Activated CD8-positive, alpha-beta T cell treated with anti-CD3 and anti-CD28 coated beads for 36 hours (primary cell): ENCODE data around the gene MFSD2A. TPM values are rescaled to one million over a fixed set of nuclear protein-coding genes. Genes with fewer than 3 reads are reported as not detected.
A peak's percentile ranks its signal among the peaks of the same experiment; 100 is the strongest.

Experiments used
- ATAC-seq: fragments of 200-7000 bp; cut with Tn5 transposase; one replicate; pipeline ENCODE4 v1.10.0; 2021; ENCODE audit warnings: mild to moderate bottlenecking, moderate library complexity
- CTCF ChIA-PET: fragments of 350-600 bp; sonication (Branson Sonifier 250); formaldehyde crosslinking; loops from one replicate; lab custom pipeline; 2021; ENCODE audit warnings: antibody characterized with exemption; lab: Charles Lee
- POLR2A ChIA-PET: fragments of 350-600 bp; sonication (Branson Sonifier 250); formaldehyde crosslinking; loops from one replicate; lab custom pipeline; 2021; ENCODE audit warnings: antibody characterized with exemption; lab: Charles Lee
- DNase-seq: peaks from one replicate; pipeline ENCODE4 v3.0.0-alpha.2; 2020
- H3K27ac Mint-ChIP-seq: one replicate; pipeline ENCODE4 v1.8.0; 2021; ENCODE audit warnings: mild to moderate bottlenecking, mixed read lengths
- H3K27me3 Mint-ChIP-seq: one replicate; pipeline ENCODE4 v1.8.0; 2021; ENCODE audit warnings: mixed read lengths
- H3K36me3 Mint-ChIP-seq: one replicate; pipeline ENCODE4 v1.8.0; 2021; ENCODE audit warnings: low read depth, mixed read lengths
- H3K4me1 Mint-ChIP-seq: one replicate; pipeline ENCODE4 v1.8.0; 2021; ENCODE audit warnings: low read depth, mixed read lengths
- H3K4me3 Mint-ChIP-seq: one replicate; pipeline ENCODE4 v1.8.0; 2021; ENCODE audit warnings: mild to moderate bottlenecking, moderate library complexity, mixed read lengths
- H3K9me3 Mint-ChIP-seq: one replicate; pipeline ENCODE4 v1.8.0; 2021; ENCODE audit warnings: mixed read lengths
- intact Hi-C: fragments of 100-400 bp; cut with micrococcal nuclease; formaldehyde crosslinking; loops from one replicate; pipeline ENCODE4 v1.10.0; 2022
- total RNA-seq, 2 experiments: library from RNA; stranded (reverse); gene quantifications; one replicate each; pipeline ENCODE4 v1.2.3, GENCODE V29; 2021
- TF ChIP-seq, protein P1 (sequence below): fragments of 200-600 bp; IDR thresholded peaks from one replicate; pipeline ENCODE4 v1.8.0; 2022; ENCODE audit warnings: antibody characterized with exemption, mild to moderate bottlenecking

Gene MFSD2A
- total RNA-seq, 2 experiments from 2014 or later = 15.0 to 19.3 TPM

GRCh38 chr1:39957299-39958015 is 2.5 kb downstream of the MFSD2A start:
- DNase-seq (no peak), ATAC-seq (no peak)
- ChIA-PET CTCF (interaction anchor here (2.3 to 3.3 kb wide), 2 partner anchors 15 to 38 kb away, joined by 14 to 25 read pairs; no protein-coding TSS in a partner anchor), POLR2A (interaction anchor here (1.8 to 2.3 kb wide), 2 partner anchors 12 to 14 kb away, joined by 5 to 11 read pairs; no protein-coding TSS in a partner anchor)
- no peak overlapping the region for H3K27ac Mint-ChIP-seq
- TF ChIP-seq, protein P1, sequence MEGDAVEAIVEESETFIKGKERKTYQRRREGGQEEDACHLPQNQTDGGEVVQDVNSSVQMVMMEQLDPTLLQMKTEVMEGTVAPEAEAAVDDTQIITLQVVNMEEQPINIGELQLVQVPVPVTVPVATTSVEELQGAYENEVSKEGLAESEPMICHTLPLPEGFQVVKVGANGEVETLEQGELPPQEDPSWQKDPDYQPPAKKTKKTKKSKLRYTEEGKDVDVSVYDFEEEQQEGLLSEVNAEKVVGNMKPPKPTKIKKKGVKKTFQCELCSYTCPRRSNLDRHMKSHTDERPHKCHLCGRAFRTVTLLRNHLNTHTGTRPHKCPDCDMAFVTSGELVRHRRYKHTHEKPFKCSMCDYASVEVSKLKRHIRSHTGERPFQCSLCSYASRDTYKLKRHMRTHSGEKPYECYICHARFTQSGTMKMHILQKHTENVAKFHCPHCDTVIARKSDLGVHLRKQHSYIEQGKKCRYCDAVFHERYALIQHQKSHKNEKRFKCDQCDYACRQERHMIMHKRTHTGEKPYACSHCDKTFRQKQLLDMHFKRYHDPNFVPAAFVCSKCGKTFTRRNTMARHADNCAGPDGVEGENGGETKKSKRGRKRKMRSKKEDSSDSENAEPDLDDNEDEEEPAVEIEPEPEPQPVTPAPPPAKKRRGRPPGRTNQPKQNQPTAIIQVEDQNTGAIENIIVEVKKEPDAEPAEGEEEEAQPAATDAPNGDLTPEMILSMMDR = no peak
- intact Hi-C loops = no loop called here
- H3K4me3 Mint-ChIP-seq = peak overlapping the region; percentile 92
- no peaks in the 10 kb centered on the region for H3K9me3 Mint-ChIP-seq
- H3K36me3 Mint-ChIP-seq = peaks cover 54% of the 10 kb centered on the region
- H3K27me3 Mint-ChIP-seq = no peaks in the 10 kb centered on the region
- H3K4me1 Mint-ChIP-seq = peaks cover 37% of the 10 kb centered on the region

GRCh38 chr1:39958403-39959200 is 3.7 kb downstream of the MFSD2A start:
- no peak overlapping the region for H3K4me3 Mint-ChIP-seq
- no peak for ATAC-seq
- no peak for DNase-seq
- no peaks in the 10 kb centered on the region for H3K9me3 Mint-ChIP-seq
- peaks cover 65% of the 10 kb centered on the region for H3K36me3 Mint-ChIP-seq
- H3K4me1 Mint-ChIP-seq = peaks cover 37% of the 10 kb centered on the region
- H3K27me3 Mint-ChIP-seq = no peaks in the 10 kb centered on the region
- TF ChIP-seq, protein P1 = no peak
- intact Hi-C loops = no loop called here
- H3K27ac Mint-ChIP-seq = no peak overlapping the region
- ChIA-PET POLR2A (interaction anchor here (1.8 kb wide), 1 partner anchor 11 kb away, joined by 5 read pairs; no protein-coding TSS in a partner anchor), CTCF (interaction anchor here (0.6 to 3.3 kb wide), 4 partner anchors 14 to 43 kb away, joined by 3 to 25 read pairs (median 10); no protein-coding TSS in a partner anchor)

- H3K9me3 Mint-ChIP-seq = no peaks in the 10 kb centered on the region
- H3K4me1 Mint-ChIP-seq = peaks cover 32% of the 10 kb centered on the region
- no peak overlapping the region for H3K27ac Mint-ChIP-seq
- intact Hi-C loops = no loop called here
- DNase-seq (peak; percentile 16), ATAC-seq (no peak)
- TF ChIP-seq, protein P1 = no peak
- H3K4me3 Mint-ChIP-seq = peak overlapping the region; percentile 44
- H3K27me3 Mint-ChIP-seq = no peaks in the 10 kb centered on the region
- H3K36me3 Mint-ChIP-seq = peaks cover 68% of the 10 kb centered on the region
- ChIA-PET POLR2A (interaction anchor here (1.3 to 1.5 kb wide), 2 partner anchors 9 to 19 kb away, joined by 3 to 4 read pairs; no protein-coding TSS in a partner anchor), CTCF (interaction anchor here (0.6 to 1.9 kb wide), 5 partner anchors 9 to 44 kb away, joined by 3 to 7 read pairs (median 5); no protein-coding TSS in a partner anchor)
These were observed 4.8 kb downstream of the MFSD2A start for GRCh38 chr1:39959651-39960333.

- Mint-ChIP-seq H3K4me3 (peak overlapping the region; percentile 44), H3K27ac (peak overlapping the region; percentile 77), H3K4me1 (peaks cover 32% of the 10 kb centered on the region), H3K27me3 (no peaks in the 10 kb centered on the region), H3K9me3 (no peaks in the 10 kb centered on the region), H3K36me3 (peaks cover 74% of the 10 kb centered on the region)
- DNase-seq = peak; percentile 60
- intact Hi-C loops = no loop called here
- ChIA-PET POLR2A (interaction anchor here (1.3 to 1.5 kb wide), 2 partner anchors 9 to 20 kb away, joined by 3 to 4 read pairs; no protein-coding TSS in a partner anchor), CTCF (interaction anchor here (1.4 to 1.9 kb wide), 3 partner anchors 10 to 41 kb away, joined by 4 to 5 read pairs (median 5); no protein-coding TSS in a partner anchor)
- TF ChIP-seq, protein P1 = no peak
- peak; percentile 58 for ATAC-seq
These were observed 5.5 kb downstream of the MFSD2A start for GRCh38 chr1:39960431-39960958.
